Stimulated activated naive B cell treated with anti-CD40 and anti-IgM and Interleukin-4, amounts not matched to agents 10 μg/mL and 1 μg/mL and 100 μg/mL, for 72 hours (primary cell): ENCODE measurements around the gene GRIN3B.

Experiments
- ATAC-seq, 2 donors: fragments of 150-1000 bp; cut with Tn5 transposase; replicated peaks; 2 replicates each; pipeline ENCODE4 v1.10.0; 2021; ENCODE audit warnings: moderate library complexity in 1 of 2
- DNase-seq: peaks from one replicate; pipeline ENCODE4 v3.0.0; 2021
- H3K27ac Mint-ChIP-seq: one replicate; pipeline ENCODE4 v1.8.0; 2022; ENCODE audit warnings: mild to moderate bottlenecking, mixed read lengths
- H3K27me3 Mint-ChIP-seq, 2 donors: one replicate each; pipeline ENCODE4 v1.8.0; 2022; ENCODE audit warnings: mixed read lengths in 2 of 2
- H3K36me3 Mint-ChIP-seq, 2 donors: one replicate each; pipeline ENCODE4 v1.8.0; 2022; ENCODE audit warnings: mixed read lengths in 2 of 2, mild to moderate bottlenecking in 1 of 2
- H3K4me1 Mint-ChIP-seq, 2 donors: one replicate each; pipeline ENCODE4 v1.8.0; 2022; ENCODE audit warnings: mixed read lengths in 2 of 2, mild to moderate bottlenecking in 1 of 2
- H3K4me3 Mint-ChIP-seq, 2 donors: one replicate each; pipeline ENCODE4 v1.8.0; 2022; ENCODE audit warnings: mild to moderate bottlenecking in 2 of 2, mixed read lengths in 2 of 2, moderate library complexity in 1 of 2
- H3K9me3 Mint-ChIP-seq, 2 donors: one replicate each; pipeline ENCODE4 v1.8.0; 2022; ENCODE audit warnings: mixed read lengths in 2 of 2, mild to moderate bottlenecking in 1 of 2

The GRIN3B gene

DNA sequence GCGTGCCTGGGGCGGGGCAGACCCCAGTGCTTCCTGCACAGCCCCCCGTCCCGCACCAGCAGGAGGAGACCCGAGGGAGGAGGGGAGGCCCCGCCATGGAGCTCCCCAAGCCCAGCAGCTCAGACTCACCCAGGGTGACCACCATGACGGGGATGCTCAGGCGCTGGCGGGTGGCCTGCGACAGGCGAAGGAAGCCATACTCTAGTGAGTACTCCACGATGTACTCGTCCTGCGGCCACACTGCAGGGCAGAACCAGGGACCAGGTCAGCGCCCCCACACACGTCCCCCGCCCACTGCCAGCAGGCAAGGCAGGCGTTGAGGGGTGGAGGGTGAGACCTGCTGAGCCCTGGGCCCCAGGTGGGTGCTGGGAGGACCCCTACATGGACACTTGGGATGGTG, 12.1 kb downstream of the GRIN3B start:
- Mint-ChIP-seq H3K27ac (no peak overlapping the region), H3K36me3 (peaks cover 9 to 26% of the 10 kb centered on the region in 2 donors), H3K9me3 (no peaks in the 10 kb centered on the region), H3K27me3 (no peaks in the 10 kb centered on the region), H3K4me3 (no peak overlapping the region), H3K4me1 (peaks cover 11 to 17% of the 10 kb centered on the region in 2 donors)
- DNase-seq (no peak), ATAC-seq (no peak)

DNA sequence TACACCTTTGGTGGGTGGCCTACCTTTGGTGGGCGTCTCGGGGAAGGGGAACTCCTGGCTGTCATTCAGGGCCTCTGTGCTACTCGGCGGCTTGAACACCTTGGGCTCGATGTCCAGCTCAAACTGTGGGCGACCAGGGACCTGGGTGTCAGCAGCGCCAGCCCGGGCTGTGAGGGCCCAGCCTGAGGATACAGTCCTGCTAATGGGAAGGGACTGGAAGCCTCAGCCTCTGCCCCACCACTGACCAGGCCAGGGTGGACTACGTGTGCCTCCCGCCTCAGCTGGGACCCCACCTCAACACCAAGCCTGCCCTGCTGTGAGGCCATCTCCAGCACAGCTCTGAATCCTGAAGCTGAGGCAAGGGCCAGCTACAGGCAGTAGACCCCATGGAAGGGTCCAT, 13.0 kb downstream of the GRIN3B start:
- H3K27ac Mint-ChIP-seq: no peak overlapping the region
- H3K27me3 Mint-ChIP-seq: no peaks in the 10 kb centered on the region
- no peaks in the 10 kb centered on the region for H3K9me3 Mint-ChIP-seq
- no peak overlapping the region for H3K4me3 Mint-ChIP-seq
- peaks cover 12 to 32% of the 10 kb centered on the region in 2 donors for H3K36me3 Mint-ChIP-seq
- no peak for DNase-seq
- peaks cover 19 to 26% of the 10 kb centered on the region in 2 donors for H3K4me1 Mint-ChIP-seq
- no peak for ATAC-seq

GRCh38 chr19:1014161-1015060, 14.2 kb downstream of the GRIN3B start:
- no peak for DNase-seq
- H3K4me3 Mint-ChIP-seq: no peak overlapping the region
- ATAC-seq: no peak
- H3K4me1 Mint-ChIP-seq: peaks cover 22 to 37% of the 10 kb centered on the region in 2 donors
- peaks cover 17 to 28% of the 10 kb centered on the region in 2 donors for H3K36me3 Mint-ChIP-seq
- peak overlapping the region; percentile 9 for H3K27ac Mint-ChIP-seq
- no peaks in the 10 kb centered on the region for H3K27me3 Mint-ChIP-seq
- no peaks in the 10 kb centered on the region for H3K9me3 Mint-ChIP-seq

DNA sequence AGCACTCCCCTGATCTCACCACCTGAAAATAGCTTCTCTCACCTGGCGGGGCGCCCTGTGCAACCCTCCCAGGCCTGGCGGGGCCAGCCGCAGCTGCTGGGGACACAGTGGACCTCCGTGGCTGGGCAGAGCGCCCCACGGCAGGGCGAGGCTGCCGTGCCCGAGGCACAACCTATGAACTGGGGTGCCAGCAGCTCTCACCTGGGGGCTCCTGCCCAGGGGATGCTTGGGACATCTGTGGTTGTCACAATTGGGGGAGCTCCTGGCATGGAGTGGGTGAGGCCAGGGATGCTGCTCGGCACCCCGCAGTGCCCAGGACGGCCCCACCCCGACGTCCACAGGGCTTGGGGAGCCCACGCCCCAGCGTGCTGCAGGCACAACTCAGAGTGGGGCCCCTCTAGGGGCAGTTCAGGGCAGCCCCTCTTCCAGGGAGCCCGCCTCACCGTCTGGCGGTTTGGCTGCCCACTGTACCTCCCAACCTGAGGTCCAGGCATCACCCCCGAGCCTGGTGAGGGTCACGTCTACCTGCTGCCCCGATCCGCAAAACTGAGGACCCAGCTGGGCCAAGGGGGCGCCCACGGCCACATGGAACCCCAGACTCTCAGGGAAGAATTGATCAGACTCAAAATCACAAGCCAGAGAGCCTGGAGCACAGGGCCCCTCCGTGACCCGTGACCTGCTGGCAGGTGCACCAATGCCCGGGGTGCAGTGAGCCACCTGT, 15.0 kb downstream of the GRIN3B start:
- Mint-ChIP-seq H3K4me1 (peaks cover 22 to 43% of the 10 kb centered on the region in 2 donors), H3K9me3 (no peaks in the 10 kb centered on the region), H3K36me3 (peaks cover 17 to 25% of the 10 kb centered on the region in 2 donors), H3K4me3 (no peak overlapping the region), H3K27me3 (no peaks in the 10 kb centered on the region), H3K27ac (no peak overlapping the region)
- ATAC-seq (no peak), DNase-seq (no peak)

DNA sequence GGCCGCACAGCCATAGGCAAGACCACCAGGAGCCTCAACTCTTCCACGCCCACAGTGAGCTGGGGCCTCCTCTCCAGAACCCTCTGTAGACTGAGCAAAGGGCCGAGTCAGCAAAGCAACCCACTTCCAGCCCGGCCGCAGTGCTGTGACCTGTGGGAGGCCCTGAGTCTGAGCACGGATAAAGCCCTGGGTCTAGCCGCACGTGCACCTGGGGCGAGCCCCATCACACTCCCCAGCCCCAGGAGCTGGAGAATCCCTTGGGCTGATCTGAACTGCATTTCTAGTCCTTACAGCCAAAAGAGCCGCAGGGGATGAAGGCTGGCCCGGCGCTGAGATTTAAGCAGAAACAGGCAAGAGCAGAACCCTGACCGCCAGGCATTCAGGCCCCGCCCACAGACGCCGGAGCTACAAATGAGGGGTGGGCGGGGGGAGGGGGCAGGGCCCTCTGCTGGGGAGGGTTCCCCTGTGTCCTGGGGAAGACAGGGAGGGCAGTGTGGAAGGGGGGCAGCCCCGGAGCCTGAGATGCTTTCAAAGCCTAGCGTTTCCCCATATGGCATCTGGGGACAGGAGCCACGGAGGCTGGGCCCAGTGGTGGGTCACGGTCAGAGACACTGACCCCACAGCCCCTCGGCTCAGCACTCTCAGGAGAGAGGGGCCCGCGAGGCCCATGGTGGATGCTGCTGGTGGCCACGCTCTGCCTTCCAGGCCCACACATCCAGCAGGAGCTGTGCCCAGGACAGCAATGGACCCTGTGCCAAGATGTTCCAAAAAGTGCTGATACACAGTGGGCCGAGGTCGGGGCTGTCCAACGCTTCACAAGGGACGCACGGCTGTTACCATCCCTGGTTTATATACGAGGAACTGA, 15.8 kb downstream of the GRIN3B start:
- Mint-ChIP-seq H3K4me3 (peak overlapping the region in 1 of 2 donors; percentile 14), H3K4me1 (peaks cover 22 to 45% of the 10 kb centered on the region in 2 donors), H3K36me3 (peaks cover 20 to 27% of the 10 kb centered on the region in 2 donors), H3K27ac (no peak overlapping the region), H3K27me3 (no peaks in the 10 kb centered on the region), H3K9me3 (no peaks in the 10 kb centered on the region)
- DNase-seq (no peak), ATAC-seq (no peak)

DNA sequence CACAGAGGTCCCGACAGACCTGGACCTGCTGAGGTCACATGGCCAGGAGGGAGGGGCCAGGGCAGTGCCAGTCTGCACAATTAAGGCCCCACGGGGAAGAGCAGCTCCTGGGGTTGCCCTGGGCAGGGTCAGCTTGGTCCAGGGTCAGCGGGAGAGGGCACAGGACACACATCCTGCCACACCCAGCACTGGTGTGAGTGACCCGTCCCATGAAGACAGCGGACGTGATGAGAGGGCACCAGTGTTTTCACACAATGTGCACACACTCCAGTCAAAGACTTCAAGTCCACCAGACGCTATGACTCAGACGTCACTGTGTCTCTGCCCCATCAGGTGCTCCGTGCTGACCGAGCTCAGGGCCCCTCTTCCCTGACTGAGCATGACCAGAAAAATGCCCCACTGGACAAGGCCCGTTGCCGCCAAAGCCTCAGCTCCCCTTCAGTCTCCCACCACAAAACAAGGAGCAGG, 16.5 kb downstream of the GRIN3B start:
- peaks cover 0 to 6% of the 10 kb centered on the region in 2 donors for H3K27me3 Mint-ChIP-seq
- ATAC-seq (no peak), DNase-seq (no peak)
- H3K9me3 Mint-ChIP-seq: no peaks in the 10 kb centered on the region
- peaks cover 27 to 52% of the 10 kb centered on the region in 2 donors for H3K4me1 Mint-ChIP-seq
- H3K36me3 Mint-ChIP-seq: peaks cover 20 to 30% of the 10 kb centered on the region in 2 donors
- peak overlapping the region; percentile 56 to 69 for H3K4me3 Mint-ChIP-seq
- no peak overlapping the region for H3K27ac Mint-ChIP-seq

DNA sequence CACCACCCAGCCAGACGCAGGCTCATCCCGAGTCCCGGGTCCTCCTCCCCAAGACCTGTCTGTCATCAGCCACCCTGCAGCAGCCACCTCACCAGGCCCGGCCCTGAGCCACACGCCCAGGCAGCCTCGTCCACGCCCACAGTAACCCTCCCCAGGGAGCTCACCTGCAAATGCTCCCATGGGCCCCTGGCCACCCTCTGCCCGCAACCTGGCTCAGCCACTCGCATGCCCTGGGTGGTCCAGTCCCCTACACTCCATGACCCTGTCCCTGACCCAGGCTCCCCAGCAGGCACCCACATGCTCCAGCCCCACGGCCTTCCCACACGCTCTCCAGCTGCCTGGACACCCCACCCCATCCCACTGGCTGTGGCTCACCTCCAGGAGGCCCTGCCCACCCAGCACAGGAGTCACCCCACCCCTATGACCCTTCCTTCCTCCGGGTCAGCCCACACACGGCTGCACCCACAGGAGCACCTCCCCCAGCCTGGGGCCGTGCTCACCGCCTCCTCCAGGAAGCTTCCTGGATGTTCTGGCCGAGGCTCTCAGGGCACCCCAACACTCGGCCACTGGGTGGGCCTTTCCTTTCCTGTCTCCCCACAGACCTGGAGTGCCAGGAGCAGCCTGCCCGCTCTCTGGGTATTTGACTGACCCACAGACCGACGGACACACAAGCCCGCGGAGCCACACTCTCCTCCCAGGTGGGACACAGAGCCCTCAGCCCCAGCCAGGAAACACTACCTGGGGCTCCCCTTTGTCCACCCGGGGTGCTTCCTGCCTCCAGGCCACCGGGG, 17.1 kb downstream of the GRIN3B start:
- peaks cover 27 to 54% of the 10 kb centered on the region in 2 donors for H3K4me1 Mint-ChIP-seq
- H3K27me3 Mint-ChIP-seq: peaks cover 0 to 6% of the 10 kb centered on the region in 2 donors
- DNase-seq (no peak), ATAC-seq (no peak)
- peaks cover 20 to 30% of the 10 kb centered on the region in 2 donors for H3K36me3 Mint-ChIP-seq
- H3K27ac Mint-ChIP-seq: peak overlapping the region; percentile 87
- H3K9me3 Mint-ChIP-seq: no peaks in the 10 kb centered on the region
- peak overlapping the region; percentile 56 to 69 for H3K4me3 Mint-ChIP-seq

DNA sequence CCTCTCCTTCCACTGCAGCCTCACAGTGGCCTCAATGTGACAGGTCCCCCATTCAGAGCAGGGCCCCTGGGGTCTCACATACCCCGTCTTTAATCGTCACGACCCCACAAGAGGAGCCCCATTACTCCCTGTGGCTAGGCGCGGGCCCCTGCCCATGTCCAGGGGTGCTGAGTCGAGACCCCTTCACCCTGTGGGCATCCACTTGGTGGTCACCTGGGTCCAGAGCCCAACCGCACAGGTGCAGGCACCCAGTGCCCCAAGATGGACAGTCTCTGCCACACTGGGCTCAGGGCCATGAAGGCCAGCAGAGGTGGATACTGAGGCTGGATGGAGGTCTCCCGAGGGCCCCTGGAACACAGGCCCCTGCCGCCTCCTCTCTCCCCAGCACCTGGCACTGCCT, 17.7 kb downstream of the GRIN3B start:
- ATAC-seq (no peak), DNase-seq (no peak)
- Mint-ChIP-seq H3K9me3 (no peaks in the 10 kb centered on the region), H3K4me3 (peak overlapping the region; percentile 69 to 85), H3K27me3 (peaks cover 0 to 6% of the 10 kb centered on the region in 2 donors), H3K36me3 (peaks cover 20 to 30% of the 10 kb centered on the region in 2 donors), H3K4me1 (peaks cover 27 to 54% of the 10 kb centered on the region in 2 donors), H3K27ac (peak overlapping the region; percentile 87)

- Mint-ChIP-seq H3K27ac (no peak overlapping the region), H3K36me3 (peaks cover 20 to 30% of the 10 kb centered on the region in 2 donors), H3K27me3 (peaks cover 0 to 6% of the 10 kb centered on the region in 2 donors), H3K4me1 (peaks cover 27 to 54% of the 10 kb centered on the region in 2 donors), H3K9me3 (no peaks in the 10 kb centered on the region), H3K4me3 (peak overlapping the region; percentile 85 to 96)
- ATAC-seq: no peak
- no peak for DNase-seq
These were observed 18.2 kb downstream of the GRIN3B start for GRCh38 chr19:1018393-1018792.

DNA sequence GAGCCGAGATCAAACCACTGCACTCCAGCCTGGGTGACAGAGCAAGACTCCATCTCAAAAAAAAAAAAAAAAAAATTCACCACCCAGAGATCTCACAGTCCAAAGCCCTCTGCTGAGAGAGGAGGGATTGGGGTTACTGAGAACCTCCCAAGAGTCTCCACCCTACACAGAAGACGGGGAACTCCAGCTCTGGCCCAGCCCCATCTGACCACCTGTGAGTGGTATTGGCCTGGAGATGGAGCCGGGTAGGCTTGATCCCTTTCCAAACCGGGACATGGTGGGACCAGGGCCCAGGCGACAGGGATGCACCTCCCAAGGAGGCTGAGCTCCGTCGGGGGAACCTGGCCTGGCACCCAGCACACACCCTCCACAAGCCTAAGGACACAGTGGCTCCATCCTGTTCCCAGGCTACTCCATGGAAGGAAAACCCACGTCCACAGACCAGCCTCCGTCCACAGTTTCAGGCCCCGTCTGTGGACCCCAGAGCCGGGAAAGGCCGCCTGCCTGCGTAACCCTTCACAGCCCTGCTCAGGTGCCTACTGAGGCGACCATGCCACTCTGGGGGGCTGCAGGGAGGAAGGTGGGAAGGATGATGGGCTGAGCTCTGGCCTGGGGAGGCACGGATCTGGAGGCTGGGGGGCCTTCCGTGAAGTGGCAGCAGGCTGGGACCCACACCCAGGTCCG, 18.9 kb downstream of the GRIN3B start:
- Mint-ChIP-seq H3K27me3 (peaks cover 0 to 6% of the 10 kb centered on the region in 2 donors), H3K36me3 (peaks cover 18 to 29% of the 10 kb centered on the region in 2 donors), H3K4me3 (peak overlapping the region; percentile 85 to 96), H3K27ac (peak overlapping the region; percentile 74), H3K9me3 (no peaks in the 10 kb centered on the region), H3K4me1 (peaks cover 27 to 54% of the 10 kb centered on the region in 2 donors)
- ATAC-seq (no peak), DNase-seq (no peak)

DNA sequence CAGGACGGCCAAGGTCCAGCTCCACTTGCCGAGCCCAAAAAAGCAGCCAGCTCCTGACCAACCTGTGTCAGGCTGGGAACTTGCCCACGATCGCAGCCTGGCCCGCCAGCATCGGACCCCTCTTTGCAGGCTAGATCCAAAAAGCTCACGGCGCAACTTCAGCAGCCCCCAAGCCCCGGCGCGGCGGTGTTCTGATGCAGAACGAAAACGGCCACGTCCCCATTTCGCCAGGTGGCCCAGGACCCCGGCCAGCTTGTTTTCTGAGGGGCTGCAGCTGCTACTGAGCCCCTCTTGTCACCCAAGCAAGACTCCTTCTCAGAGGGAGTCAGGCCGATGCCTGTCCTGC, 19.4 kb downstream of the GRIN3B start:
- peaks cover 25 to 54% of the 10 kb centered on the region in 2 donors for H3K4me1 Mint-ChIP-seq
- peaks cover 0 to 6% of the 10 kb centered on the region in 2 donors for H3K27me3 Mint-ChIP-seq
- DNase-seq: no peak
- no peak for ATAC-seq
- no peaks in the 10 kb centered on the region for H3K9me3 Mint-ChIP-seq
- peak overlapping the region; percentile 85 to 96 for H3K4me3 Mint-ChIP-seq
- peaks cover 18 to 27% of the 10 kb centered on the region in 2 donors for H3K36me3 Mint-ChIP-seq
- H3K27ac Mint-ChIP-seq: peak overlapping the region; percentile 100

- Mint-ChIP-seq H3K27ac (peak overlapping the region; percentile 100), H3K4me1 (peaks cover 26 to 54% of the 10 kb centered on the region in 2 donors), H3K9me3 (no peaks in the 10 kb centered on the region), H3K27me3 (peaks cover 0 to 6% of the 10 kb centered on the region in 2 donors), H3K36me3 (peaks cover 18 to 27% of the 10 kb centered on the region in 2 donors), H3K4me3 (peak overlapping the region; percentile 85 to 96)
- ATAC-seq (no peak), DNase-seq (no peak)
These were observed 20.0 kb downstream of the GRIN3B start for GRCh38 chr19:1019980-1020867.
